Erythroblast (primary cell): ENCODE measurements around the gene SERGEF.

Source experiments
- GATA1 ChIP-seq: IDR thresholded peaks from 2 replicates; pipeline ENCODE4 v1.6.1; 2011; ENCODE audit warnings: low read depth, mild to moderate bottlenecking, control low read depth, low read length, moderate library complexity
- POLR2A ChIP-seq: IDR thresholded peaks from 2 replicates; pipeline ENCODE4 v1.6.1; 2011; ENCODE audit warnings: mild to moderate bottlenecking, low read length

GRCh38 chr11:17840101-17840548 is 172.7 kb downstream of the SERGEF start:
- TF ChIP-seq POLR2A (no peak), GATA1 (no peak)
